ENCODE data around the gene TMEM201. TPM values are rescaled to one million over a fixed set of nuclear protein-coding genes. Genes with fewer than 3 reads are reported as not detected.

The TMEM201 gene
- total and polyA plus RNA-seq, 9 donors: 1.6 to 20.8 (median 15.6) TPM

DNA sequence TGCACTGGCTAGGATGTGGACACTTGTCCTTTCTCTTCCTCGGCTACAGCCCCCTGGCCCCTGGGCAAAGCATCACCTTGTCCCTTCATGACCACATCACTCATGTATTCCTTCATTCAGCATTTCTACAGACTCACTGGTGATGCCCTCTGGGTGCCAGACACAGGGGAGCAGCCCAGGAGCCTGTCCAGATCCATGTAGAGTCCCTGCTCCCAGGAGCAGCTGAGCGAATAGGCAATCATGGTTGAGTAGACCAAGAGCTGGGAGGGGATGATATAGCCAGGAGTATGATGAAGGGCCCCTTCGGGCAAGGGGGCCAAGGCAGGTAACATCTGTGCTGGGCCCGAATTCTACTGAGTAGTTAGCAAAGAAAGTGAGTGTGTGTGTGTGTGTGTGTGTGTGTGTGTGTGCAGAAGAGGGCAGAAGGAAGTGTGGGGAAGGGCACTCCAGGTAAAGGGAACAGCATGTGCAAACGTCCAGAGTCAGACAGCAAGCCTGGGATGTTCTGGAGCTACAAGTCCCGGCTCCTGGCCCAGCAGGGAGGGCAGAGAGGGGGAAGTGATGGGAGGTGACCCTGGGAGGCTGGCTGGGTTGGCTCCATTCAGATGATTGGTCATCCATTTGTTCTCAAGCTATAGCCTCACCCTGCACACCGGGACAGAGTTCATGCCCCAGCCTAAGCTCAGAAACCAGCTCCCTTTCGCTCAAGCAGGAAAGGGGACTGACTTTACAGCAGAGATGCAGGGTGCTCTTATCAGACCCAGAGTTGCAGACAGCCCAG, 41.8 kb downstream of the TMEM201 start:
- no peaks in the 10 kb centered on the region for H3K27me3 ChIP-seq
- no peak overlapping the region for H3K4me3 ChIP-seq
- H3K27ac ChIP-seq: no peak overlapping the region
- peaks cover 14% of the 10 kb centered on the region for H3K4me1 ChIP-seq (ENCODE audit: insufficient read depth)
- no peaks in the 10 kb centered on the region for H3K36me3 ChIP-seq
- WGBS, 3 donors: 86 to 90% (median 90%) methylated on average over 8 of the region's 8 CpGs
- intact Hi-C loops (cut with DNase I): no loop called here
- no peak for DNase-seq
- H3K9me3 ChIP-seq: no peaks in the 10 kb centered on the region
- no peak for TF ChIP-seq EP300 (IDR thresholded peaks at IDR 0.05)
- TF ChIP-seq CTCF (IDR thresholded peaks at IDR 0.05): no peak
- no peak for TF ChIP-seq POLR2A (IDR thresholded peaks at IDR 0.05)

DNA sequence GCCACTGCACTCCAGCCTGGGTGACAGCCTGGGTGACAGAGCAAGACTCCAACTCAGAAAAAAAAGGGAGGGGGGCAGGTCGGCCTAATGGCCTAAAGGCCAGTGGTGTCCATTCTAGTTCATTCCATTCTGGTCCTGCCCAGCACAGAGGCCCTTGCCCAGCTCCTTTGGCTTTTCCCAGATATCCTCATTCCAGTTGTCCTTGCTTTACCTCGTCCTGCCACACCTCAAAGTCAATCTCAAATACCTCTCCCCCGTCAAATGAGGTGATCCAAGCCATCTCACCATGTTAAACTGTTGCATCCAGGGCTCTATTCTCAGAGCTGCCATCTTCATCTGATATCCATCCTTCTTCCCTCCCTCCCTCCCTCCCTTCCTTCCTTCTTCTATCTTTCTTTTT, 42.9 kb downstream of the TMEM201 start:
- no peaks in the 10 kb centered on the region for H3K36me3 ChIP-seq
- no peaks in the 10 kb centered on the region for H3K27me3 ChIP-seq
- no peak overlapping the region for H3K27ac ChIP-seq
- peaks cover 14% of the 10 kb centered on the region for H3K4me1 ChIP-seq (ENCODE audit: insufficient read depth)
- no peak for DNase-seq
- no peak overlapping the region for H3K4me3 ChIP-seq
- H3K9me3 ChIP-seq: no peaks in the 10 kb centered on the region
- intact Hi-C loops (cut with DNase I): no loop called here
- TF ChIP-seq CTCF (IDR thresholded peaks at IDR 0.05) (no peak), EP300 (IDR thresholded peaks at IDR 0.05) (no peak)
- WGBS, 3 donors: 95 to 98% (median 96%) methylated on average over 3 of the region's 3 CpGs

GRCh38 chr1:9633493-9633892, 44.8 kb downstream of the TMEM201 start:
- H3K4me1 ChIP-seq (ENCODE audit: insufficient read depth): peaks cover 7% of the 10 kb centered on the region
- H3K27me3 ChIP-seq: no peaks in the 10 kb centered on the region
- no peak for TF ChIP-seq CTCF (IDR thresholded peaks at IDR 0.05)
- TF ChIP-seq EP300 (IDR thresholded peaks at IDR 0.05): no peak
- TF ChIP-seq POLR2A (IDR thresholded peaks at IDR 0.05): no peak
- H3K36me3 ChIP-seq: no peaks in the 10 kb centered on the region
- no peak overlapping the region for H3K27ac ChIP-seq
- DNase-seq: no peak
- WGBS, 3 donors: 86 to 89% (median 88%) methylated on average over 6 of the region's 6 CpGs
- no peaks in the 10 kb centered on the region for H3K9me3 ChIP-seq
- intact Hi-C loops (cut with DNase I): no loop called here
- H3K4me3 ChIP-seq: no peak overlapping the region

DNA sequence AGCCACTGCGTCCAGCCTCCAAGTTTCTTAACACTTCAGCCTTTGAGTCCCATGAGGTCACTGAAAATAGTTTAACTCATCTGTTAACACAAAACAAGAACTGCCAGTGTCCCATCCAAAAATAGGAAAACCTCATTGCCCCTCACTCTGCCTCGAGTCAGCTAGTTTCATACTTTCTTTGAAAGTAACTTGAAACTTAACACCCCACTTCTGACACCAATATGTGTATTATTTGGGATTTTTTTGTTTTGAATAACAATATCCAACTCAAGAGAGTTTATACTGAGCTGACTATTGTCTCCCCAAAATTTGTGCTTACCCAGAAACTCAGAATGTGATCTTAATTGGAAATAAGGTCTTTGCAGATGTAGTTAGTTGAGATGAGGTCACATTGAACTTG, 45.9 kb downstream of the TMEM201 start:
- no peaks in the 10 kb centered on the region for H3K27me3 ChIP-seq

More for the DNA sequence above, 45.9 kb downstream of the TMEM201 start:
- Histone ChIP-seq H3K4me3 (no peak overlapping the region), H3K4me1 (ENCODE audit: insufficient read depth) (peaks cover 4% of the 10 kb centered on the region), H3K9me3 (no peaks in the 10 kb centered on the region), H3K27ac (no peak overlapping the region), H3K36me3 (no peaks in the 10 kb centered on the region)
- TF ChIP-seq CTCF (IDR thresholded peaks at IDR 0.05): no peak
- TF ChIP-seq EP300 (IDR thresholded peaks at IDR 0.05): no peak
- no peak for TF ChIP-seq POLR2A (IDR thresholded peaks at IDR 0.05)
- intact Hi-C loops (cut with DNase I): no loop called here
- 80 to 93% (median 81%) methylated on average over 2 of the region's 2 CpGs for WGBS, 3 donors
- DNase-seq: no peak

Data from ovary (tissue), 9 donors.